GM23248 (cell line): Measurements from ENCODE around the gene METTL23. TPM values are rescaled to one million over a fixed set of nuclear protein-coding genes. Genes with fewer than 3 reads are reported as not detected.
"Not testable (repeated sequence)": the region's sequence is repeated elsewhere in the genome, so short reads cannot be mapped to it uniquely, and the experiment has no call there.

ENCODE experiments used
- DNase-seq: peaks from one replicate; pipeline ENCODE4 v3.0.0-alpha.2; 2015
- H2AFZ ChIP-seq: fragments of 200-600 bp; sonication (generic); 2 replicates; pipeline ENCODE4 v1.6.1; 2016; ENCODE audit warnings: antibody characterized with exemption
- H3F3A ChIP-seq: fragments of 200-600 bp; sonication (generic); 2 replicates; pipeline ENCODE4 v1.6.1; 2016; ENCODE audit warnings: mild to moderate bottlenecking, antibody characterized with exemption, mixed run types; ENCODE audit not compliant: insufficient read depth
- H3K27ac ChIP-seq: fragments of 200-600 bp; sonication (generic); 2 replicates; pipeline ENCODE4 v1.5.1; 2016; ENCODE audit warnings: mild to moderate bottlenecking
- H3K27me3 ChIP-seq: fragments of 200-600 bp; sonication (generic); replicated peaks from 2 replicates; pipeline ENCODE4 v1.6.1; 2016; ENCODE audit warnings: mild to moderate bottlenecking; ENCODE audit not compliant: insufficient read depth
- H3K36me3 ChIP-seq: fragments of 200-600 bp; sonication (generic); 2 replicates; pipeline ENCODE4 v1.6.1; 2016; ENCODE audit warnings: low read depth, mild to moderate bottlenecking
- H3K4me1 ChIP-seq: fragments of 200-600 bp; sonication (generic); 2 replicates; pipeline ENCODE4 v1.6.1; 2016; ENCODE audit warnings: mild to moderate bottlenecking; ENCODE audit not compliant: insufficient read depth
- H3K4me2 ChIP-seq: fragments of 200-600 bp; sonication (generic); one replicate; pipeline ENCODE4 v1.6.1; 2016; ENCODE audit warnings: mild to moderate bottlenecking; ENCODE audit not compliant: unreplicated experiment
- H3K4me3 ChIP-seq: fragments of 200-600 bp; sonication (generic); 2 replicates; pipeline ENCODE4 v1.5.1; 2016; ENCODE audit warnings: mild to moderate bottlenecking
- H3K79me2 ChIP-seq: fragments of 200-600 bp; sonication (generic); 2 replicates; pipeline ENCODE4 v1.6.1; 2016; ENCODE audit warnings: mild to moderate bottlenecking; ENCODE audit not compliant: insufficient read depth
- H3K9ac ChIP-seq: fragments of 200-600 bp; sonication (generic); 2 replicates; pipeline ENCODE4 v1.6.1; 2016; ENCODE audit warnings: mild to moderate bottlenecking
- H3K9me2 ChIP-seq: fragments of 200-600 bp; sonication (generic); 2 replicates; pipeline ENCODE4 v1.6.1; 2016; ENCODE audit warnings: mixed run types, mild to moderate bottlenecking, moderate library complexity; ENCODE audit not compliant: insufficient read depth
- H3K9me3 ChIP-seq: fragments of 200-600 bp; sonication (generic); one replicate; pipeline ENCODE4 v1.6.1; 2017; ENCODE audit warnings: low read depth
- H4K20me1 ChIP-seq: fragments of 200-600 bp; sonication (generic); 2 replicates; pipeline ENCODE4 v1.6.0; 2016; ENCODE audit not compliant: insufficient read depth
- EZH2 ChIP-seq: fragments of 200-600 bp; sonication (generic); IDR thresholded peaks from 2 replicates; pipeline ENCODE4 v1.6.1; 2018; ENCODE audit warnings: antibody characterized with exemption, mild to moderate bottlenecking; ENCODE audit not compliant: insufficient read depth, poor library complexity, severe bottlenecking
- EZH2phosphoT487 ChIP-seq: fragments of 200-600 bp; sonication (generic); IDR thresholded peaks from 2 replicates; pipeline ENCODE4 v1.6.1; 2018; ENCODE audit warnings: antibody characterized with exemption, moderate library complexity, mild to moderate bottlenecking, low read depth; ENCODE audit not compliant: insufficient read depth
- WGBS, 2 experiments: methylation state at CpG; one replicate each; pipeline ENCODE4 v1.1.6; 2015 to 2017; ENCODE audit warnings: low lambda C conversion rate in 2 of 2, low coverage in 1 of 2; ENCODE audit errors: missing lambda C conversion rate in 2 of 2; 5-methylcytosine and 5-hydroxymethylcytosine counted together
- in situ Hi-C: fragments of 300-500 bp; cut with MboI; formaldehyde crosslinking; loops from 2 replicates; pipeline ENCODE4 v1.15.0; 2020
- polyA plus RNA-seq: library from polyadenylated mRNA; unstranded; fragments of >200 nt; fragmentation: Nextera tagmentation; extraction: Ambion mirVana; gene quantifications from 2 replicates; pipeline ENCODE4 v1.2.1, GENCODE V29; 2016
- total RNA-seq: library from RNA; depleted of rRNA; stranded (reverse); fragments of >200 nt; shearing (Covaris generic); gene quantifications from 2 replicates; pipeline ENCODE4 v1.2.3, GENCODE V29; 2014

Gene METTL23
- total and polyA plus RNA-seq, 2 experiments from 2014 or later, result 35.6 to 54.8 TPM

GRCh38 chr17:76744747-76745146, 18.1 kb downstream of the METTL23 start:
- peaks cover 14% of the 10 kb centered on the region; the same call in 1 of the 2 replicates for H3K36me3 ChIP-seq
- WGBS, 2 experiments, result 98 to 100% methylated on average over 2 of the region's 2 CpGs

GRCh38 chr17:76745785-76746184, 19.1 kb downstream of the METTL23 start:
- H3K27me3 ChIP-seq, H3K4me1 ChIP-seq, H3K27ac ChIP-seq, H3K9me2 ChIP-seq, H3K79me2 ChIP-seq, in situ Hi-C loops, H3K4me2 ChIP-seq, H3K9me3 ChIP-seq, H3K4me3 ChIP-seq, H4K20me1 ChIP-seq, H2AFZ ChIP-seq, H3F3A ChIP-seq, H3K9ac ChIP-seq: not testable (repeated sequence)
- peak; percentile 63 for DNase-seq
- H3K36me3 ChIP-seq, result peaks cover 14% of the 10 kb centered on the region; the same call in 1 of the 2 replicates
- WGBS, 2 experiments, result 95 to 96% methylated on average over 6 of the region's 6 CpGs

More at GRCh38 chr17:76744747-76745146, 18.1 kb downstream of the METTL23 start:
- Histone ChIP-seq H2AFZ (no peak overlapping the region), H3K27me3 (no peaks in the 10 kb centered on the region), H4K20me1 (no peaks in the 10 kb centered on the region), H3K9me3 (no peaks in the 10 kb centered on the region), H3K9me2 (no peaks in the 10 kb centered on the region), H3K79me2 (peaks cover 14% of the 10 kb centered on the region), H3K4me1 (peaks cover 7% of the 10 kb centered on the region; the same call in 1 of the 2 replicates), H3K9ac (no peak overlapping the region), H3F3A (no peaks in the 10 kb centered on the region), H3K27ac (no peak overlapping the region), H3K4me3 (no peak overlapping the region), H3K4me2 (no peak overlapping the region)
- in situ Hi-C loops, result no loop called here
- no peak for DNase-seq
- no peak for TF ChIP-seq EZH2
- TF ChIP-seq EZH2phosphoT487, result no peak

GRCh38 chr17:76747716-76748363, 21.2 kb downstream of the METTL23 start:
- Histone ChIP-seq H3K9ac (no peak overlapping the region), H2AFZ (no peak overlapping the region), H3K9me3 (no peaks in the 10 kb centered on the region), H3K27me3 (no peaks in the 10 kb centered on the region), H3K27ac (no peak overlapping the region), H3F3A (no peaks in the 10 kb centered on the region), H3K4me1 (no peaks in the 10 kb centered on the region), H3K9me2 (no peaks in the 10 kb centered on the region), H3K4me2 (no peak overlapping the region), H3K4me3 (no peak overlapping the region), H3K36me3 (peaks cover 14% of the 10 kb centered on the region; the same call in 1 of the 2 replicates), H3K79me2 (no peaks in the 10 kb centered on the region), H4K20me1 (no peaks in the 10 kb centered on the region)
- 84 to 88% methylated on average over 7 to 9 of the region's 9 CpGs for WGBS, 2 experiments
- no peak for TF ChIP-seq EZH2
- TF ChIP-seq EZH2phosphoT487, result no peak
- in situ Hi-C loops, result no loop called here
- DNase-seq, result no peak

- Histone ChIP-seq H3K9me2 (no peaks in the 10 kb centered on the region), H3K4me2 (no peak overlapping the region), H3F3A (no peaks in the 10 kb centered on the region), H3K9ac (no peak overlapping the region), H3K9me3 (no peaks in the 10 kb centered on the region), H3K79me2 (no peaks in the 10 kb centered on the region), H4K20me1 (no peaks in the 10 kb centered on the region), H2AFZ (no peak overlapping the region), H3K27me3 (no peaks in the 10 kb centered on the region), H3K36me3 (peaks cover 14% of the 10 kb centered on the region; the same call in 1 of the 2 replicates), H3K4me3 (no peak overlapping the region), H3K4me1 (no peaks in the 10 kb centered on the region), H3K27ac (no peak overlapping the region)
- TF ChIP-seq EZH2, result no peak
- no peak for TF ChIP-seq EZH2phosphoT487
- in situ Hi-C loops, result no loop called here
- no peak for DNase-seq
- WGBS, 2 experiments, result 100% methylated on average over 1 of the region's 1 CpG
These were observed 22.0 kb downstream of the METTL23 start for GRCh38 chr17:76748657-76749056.
